Stimulated activated CD4-positive, alpha-beta T cell treated with anti-CD3 and anti-CD28 coated beads, Interleukin-12 subunit alpha, Interleukin-12 subunit beta, amount 100 ng/mL, for 4 hours (primary cell): ENCODE results near the gene MMS19.
"Not testable (repeated sequence)": the region's sequence is repeated elsewhere in the genome, so short reads cannot be mapped to it uniquely, and the experiment has no call there.

ENCODE experiments used
- DNase-seq: peaks from one replicate; pipeline ENCODE4 v3.0.0-alpha.2; 2020

MMS19 gene

GRCh38 chr10:97459933-97460332, 38.3 kb downstream of the MMS19 start:
- no peak for DNase-seq

GRCh38 chr10:97459111-97459510, 39.1 kb downstream of the MMS19 start:
- no peak for DNase-seq

GRCh38 chr10:97456686-97457065, 41.5 kb downstream of the MMS19 start:
- no peak for DNase-seq

- DNase-seq: no peak
These were observed 42.1 kb downstream of the MMS19 start for GRCh38 chr10:97456034-97456685.

GRCh38 chr10:97454330-97455036, 43.7 kb downstream of the MMS19 start:
- no peak for DNase-seq

- DNase-seq: no peak
These were observed 45.9 kb downstream of the MMS19 start for GRCh38 chr10:97452352-97452751.

GRCh38 chr10:97451605-97452004, 46.6 kb downstream of the MMS19 start:
- DNase-seq: no peak

GRCh38 chr10:97450828-97451227, 47.4 kb downstream of the MMS19 start:
- DNase-seq: no peak

GRCh38 chr10:97445722-97446639, 52.2 kb downstream of the MMS19 start, which contains the start of the genes EXOSC1 and ZDHHC16:
EXOSC1 (minus strand) TSS chr10:97446006; CDS start chr10:97445985, 21 bp downstream.
ZDHHC16 (plus strand) TSS chr10:97446175; CDS start chr10:97451676, 5,501 bp downstream.
- DNase-seq: peak; percentile 87

GRCh38 chr10:97445357-97445721, 52.9 kb downstream of the MMS19 start:
- no peak for DNase-seq

- no peak for DNase-seq
These were observed 54.0 kb downstream of the MMS19 start for GRCh38 chr10:97444212-97444611.

GRCh38 chr10:97442277-97442676, 55.9 kb downstream of the MMS19 start:
- DNase-seq: no peak

- DNase-seq: no peak
These were observed 63.0 kb downstream of the MMS19 start for GRCh38 chr10:97435211-97435610.

GRCh38 chr10:97434557-97434956, 63.7 kb downstream of the MMS19 start:
- no peak for DNase-seq

- DNase-seq: no peak
These were observed 64.2 kb downstream of the MMS19 start for GRCh38 chr10:97434055-97434454.

GRCh38 chr10:97428572-97428981, 69.6 kb downstream of the MMS19 start:
- no peak for DNase-seq

GRCh38 chr10:97427571-97428179, 70.5 kb downstream of the MMS19 start:
- DNase-seq: no peak

GRCh38 chr10:97426776-97427570, 71.2 kb downstream of the MMS19 start:
- no peak for DNase-seq

- peak; percentile 93 for DNase-seq
These were observed 72.1 kb downstream of the MMS19 start, which contains the start of gene PGAM1 for GRCh38 chr10:97425964-97426775. PGAM1 (plus strand) TSS chr10:97426191; CDS start chr10:97426308, 117 bp downstream.

- DNase-seq: not testable (repeated sequence)
These were observed 74.5 kb downstream of the MMS19 start for GRCh38 chr10:97423757-97424098.

- DNase-seq: no peak
These were observed 81.7 kb downstream of the MMS19 start for GRCh38 chr10:97416565-97416964.
